ENCODE results near the gene PTBP3.

Gene PTBP3

GRCh38 chr9:112360047-112360804, 26.8 kb upstream of the PTBP3 start:
- DNase-seq = no peak

DNA sequence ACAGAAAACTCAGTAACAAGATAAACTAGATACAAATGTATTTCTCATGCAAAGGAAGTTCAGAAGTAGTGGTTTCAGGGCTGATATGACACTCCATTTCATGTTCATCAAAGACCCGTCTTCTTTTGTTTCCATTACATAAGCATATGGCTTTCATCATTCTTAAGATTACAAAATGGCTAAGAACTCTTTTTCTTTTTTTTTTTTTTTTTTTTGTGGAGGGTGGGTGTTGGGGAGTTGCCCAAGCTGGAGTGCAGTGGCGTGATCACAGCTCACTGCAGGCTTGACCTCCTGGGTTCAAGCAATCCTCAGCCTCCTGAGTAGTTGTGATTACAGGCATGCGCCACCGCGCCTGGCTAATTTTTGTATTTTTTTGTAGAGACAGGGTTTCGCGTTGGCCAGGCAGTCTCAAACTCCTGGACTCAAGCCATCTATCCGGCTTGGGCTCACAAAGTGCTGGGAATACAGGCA, 22.0 kb upstream of the PTBP3 start:
- no peak for DNase-seq

DNA sequence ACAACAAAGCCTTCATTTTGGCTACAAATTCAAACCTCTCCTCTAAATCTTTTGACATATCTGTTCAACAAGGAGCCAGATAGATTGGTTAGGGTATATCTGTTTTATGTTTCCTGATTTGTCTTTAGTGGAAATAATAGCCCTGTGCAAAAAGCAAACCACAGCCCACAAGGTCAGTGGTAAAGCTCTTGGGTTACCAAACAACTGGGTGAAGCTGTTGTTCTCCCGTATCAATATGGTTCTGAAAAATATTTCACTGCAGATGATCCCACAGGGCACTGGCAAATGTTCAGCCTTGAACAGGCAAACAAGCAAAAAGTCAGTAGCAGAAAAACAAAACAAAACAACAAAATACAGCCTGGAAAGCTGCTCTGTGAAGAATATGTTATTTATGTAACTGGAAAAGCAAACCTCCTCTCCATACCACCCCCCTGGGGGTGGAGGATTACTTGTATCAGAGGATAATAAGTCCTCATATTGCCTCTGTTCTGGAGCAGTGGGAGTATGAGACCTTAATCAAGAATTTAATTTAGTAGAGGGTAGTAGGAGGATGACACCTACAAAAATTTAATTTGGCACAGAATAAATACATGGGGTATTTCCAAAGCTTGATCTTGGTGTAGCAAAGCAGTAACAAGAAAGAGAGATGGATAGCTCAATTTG, 20.8 kb upstream of the PTBP3 start:
- DNase-seq = no peak

DNA sequence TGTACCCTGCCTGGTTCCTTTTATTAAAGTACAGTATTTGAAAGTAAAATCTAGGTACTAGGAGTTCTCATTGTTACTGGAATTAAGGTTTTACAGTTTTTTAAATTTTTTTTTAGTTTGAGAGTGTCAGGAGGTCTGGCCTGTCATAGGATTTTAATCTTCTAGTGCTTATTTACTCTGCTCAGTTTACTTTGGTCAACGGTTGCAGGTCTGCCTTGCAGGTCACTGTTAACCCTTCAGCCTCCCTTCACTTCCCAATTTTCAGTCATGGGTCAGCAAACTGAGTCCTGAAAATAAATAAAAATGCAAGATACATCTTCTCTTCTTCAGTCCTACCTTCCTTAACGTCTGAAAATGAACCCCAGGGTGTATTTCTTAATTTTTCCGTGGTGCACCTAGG, 18.8 kb upstream of the PTBP3 start:
- no peak for DNase-seq

DNA sequence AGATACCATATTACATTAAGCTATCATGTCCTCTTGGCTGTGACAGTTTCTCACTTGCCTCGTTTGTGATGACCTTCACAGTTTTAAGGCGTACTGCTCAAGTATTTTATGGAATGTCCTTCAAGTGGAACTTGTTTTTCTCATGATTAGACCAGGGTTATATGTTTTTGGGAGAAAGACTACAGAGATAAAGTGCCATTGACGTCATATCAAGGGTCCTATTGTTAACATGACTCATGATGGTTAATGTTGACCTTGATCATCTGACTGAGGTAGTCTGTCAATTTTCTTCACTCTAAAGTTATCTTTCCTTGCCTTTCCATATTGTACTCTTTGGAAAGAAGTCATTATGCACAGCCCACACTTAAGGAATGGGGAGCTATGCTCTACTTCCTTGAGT, 17.8 kb upstream of the PTBP3 start:
- no peak for DNase-seq

DNA sequence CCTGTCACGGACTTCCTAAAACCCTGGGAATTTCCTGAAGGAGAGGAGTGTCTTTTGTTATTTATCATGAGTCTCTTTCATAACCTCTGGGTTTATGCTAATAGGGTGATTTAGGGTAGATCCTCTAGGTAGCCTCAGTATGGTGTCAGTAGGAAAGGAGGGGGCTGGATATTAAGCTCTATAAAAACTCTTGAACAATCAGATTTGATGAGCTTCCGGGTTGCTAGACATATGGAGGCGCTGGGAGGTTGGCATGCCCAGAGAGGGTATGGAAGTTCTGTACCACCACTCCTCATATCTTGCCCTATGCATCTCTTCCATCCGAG, 15.6 kb upstream of the PTBP3 start:
- no peak for DNase-seq

GRCh38 chr9:112348257-112349007, 15.0 kb upstream of the PTBP3 start:
- no peak for DNase-seq

GRCh38 chr9:112341730-112342129, 8.3 kb upstream of the PTBP3 start:
- DNase-seq = no peak

DNA sequence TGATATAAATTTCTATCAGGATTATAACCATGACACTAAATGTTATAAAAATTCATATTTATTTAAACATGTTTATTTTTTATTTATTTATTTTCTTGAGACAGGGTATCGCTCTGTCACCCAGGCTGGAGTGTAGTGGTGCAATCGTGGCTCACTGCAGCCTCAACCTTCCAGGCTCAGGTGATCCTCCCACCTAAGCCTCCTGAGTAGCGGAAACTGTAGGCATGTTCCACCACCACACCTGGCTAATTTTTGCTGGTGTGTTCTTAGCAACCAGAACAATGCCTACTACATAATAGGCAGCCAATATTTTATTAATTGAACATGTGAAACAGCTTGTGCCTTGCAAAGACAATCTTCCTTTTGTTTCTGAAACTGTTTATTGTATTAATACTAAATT, 6.5 kb upstream of the PTBP3 start:
- no peak for DNase-seq

DNA sequence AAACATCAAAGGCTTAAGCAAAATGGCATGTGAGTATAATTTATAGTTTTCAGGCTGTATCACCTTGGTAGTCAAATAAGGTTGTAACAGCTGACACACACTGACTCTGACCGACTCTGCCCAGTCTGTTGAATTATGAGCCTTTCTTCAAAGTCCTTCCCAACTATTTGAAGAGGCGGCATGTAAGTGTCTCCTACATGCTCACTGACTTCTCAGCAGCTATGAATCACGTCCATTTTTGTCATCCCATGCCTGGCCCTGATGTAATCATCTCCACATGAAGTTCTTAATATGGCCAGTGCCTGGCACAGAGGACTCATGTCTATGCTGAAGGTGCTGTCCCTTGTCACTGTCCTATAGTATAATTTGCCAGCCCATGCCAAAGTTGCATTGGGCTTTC, 5.1 kb upstream of the PTBP3 start:
- DNase-seq = no peak

GRCh38 chr9:112337547-112337946, 4.1 kb upstream of the PTBP3 start:
- DNase-seq = no peak

DNA sequence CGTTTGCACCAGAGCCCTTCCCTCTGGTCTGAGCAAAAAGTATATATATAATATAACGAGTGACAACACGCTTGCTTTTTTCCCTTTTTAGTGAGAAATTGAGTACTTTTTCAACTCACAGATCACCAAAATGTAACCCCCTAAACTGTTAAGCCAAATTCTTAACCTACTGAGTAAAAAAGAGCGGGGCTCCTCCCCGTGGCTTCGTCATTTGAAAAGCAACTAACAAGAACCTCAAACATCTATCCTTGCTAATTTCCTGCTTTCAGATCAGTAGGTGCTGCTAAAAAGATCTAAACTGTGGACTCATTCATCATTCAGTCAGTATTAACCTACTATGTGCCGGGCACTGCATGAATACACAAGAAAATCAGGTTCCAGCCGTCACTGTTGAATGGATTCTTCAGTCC, 1.0 kb upstream of the PTBP3 start:
- no peak for DNase-seq

- DNase-seq = peak; percentile 59 to 93
Observed at GRCh38 chr9:112333639-112334431, 416 bp upstream of the PTBP3 start.

- no peak for DNase-seq
Observed at GRCh38 chr9:112332674-112332976, 794 bp downstream of the PTBP3 start.

- DNase-seq = no peak
Observed at GRCh38 chr9:112332214-112332613, 1.2 kb downstream of the PTBP3 start.

GRCh38 chr9:112331674-112331952, 1.8 kb downstream of the PTBP3 start:
- DNase-seq = no peak

DNA sequence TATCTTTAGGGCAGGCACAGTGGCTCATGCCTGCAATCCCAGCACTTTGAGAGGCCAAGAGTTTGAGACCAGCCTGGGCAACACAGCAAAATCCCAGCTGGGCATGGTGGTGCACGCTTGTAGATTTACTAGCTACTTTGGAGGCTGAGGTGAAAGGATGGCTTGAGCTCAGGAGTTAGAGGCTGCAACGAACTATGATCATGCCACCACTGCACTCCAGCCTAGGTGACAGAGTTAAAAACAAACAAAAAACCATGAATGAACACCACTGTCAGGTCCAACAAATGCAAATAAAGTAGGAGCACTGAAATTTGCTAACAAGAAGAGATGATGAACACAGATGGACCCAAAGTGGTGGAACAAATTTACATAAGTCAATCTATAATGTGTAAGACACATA, 4.9 kb downstream of the PTBP3 start:
- DNase-seq = no peak

- no peak for DNase-seq
Observed at GRCh38 chr9:112327718-112328450, 5.5 kb downstream of the PTBP3 start.

DNA sequence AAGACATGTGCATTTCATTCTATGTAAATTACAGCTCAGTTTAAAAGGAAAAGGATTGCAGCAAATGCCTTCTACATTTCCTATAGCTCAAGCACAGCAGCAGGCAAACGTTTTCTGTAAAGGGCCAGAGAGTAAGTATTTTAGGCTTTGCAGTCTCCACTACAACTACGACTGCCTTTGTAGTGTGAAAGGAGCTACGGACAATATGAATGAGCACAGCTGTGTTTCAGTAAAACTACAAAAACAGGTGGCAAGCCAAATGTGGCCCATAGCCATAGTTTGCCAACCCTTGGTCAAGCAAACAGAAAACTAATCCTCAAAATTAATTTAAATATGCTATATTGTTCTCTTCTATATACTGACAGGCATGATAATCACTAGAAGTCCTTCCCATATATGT, 7.2 kb downstream of the PTBP3 start:
- no peak for DNase-seq

- DNase-seq = no peak
Observed at GRCh38 chr9:112325600-112325999, 7.8 kb downstream of the PTBP3 start.

GRCh38 chr9:112325127-112325526, 8.3 kb downstream of the PTBP3 start:
- DNase-seq = no peak

DNA sequence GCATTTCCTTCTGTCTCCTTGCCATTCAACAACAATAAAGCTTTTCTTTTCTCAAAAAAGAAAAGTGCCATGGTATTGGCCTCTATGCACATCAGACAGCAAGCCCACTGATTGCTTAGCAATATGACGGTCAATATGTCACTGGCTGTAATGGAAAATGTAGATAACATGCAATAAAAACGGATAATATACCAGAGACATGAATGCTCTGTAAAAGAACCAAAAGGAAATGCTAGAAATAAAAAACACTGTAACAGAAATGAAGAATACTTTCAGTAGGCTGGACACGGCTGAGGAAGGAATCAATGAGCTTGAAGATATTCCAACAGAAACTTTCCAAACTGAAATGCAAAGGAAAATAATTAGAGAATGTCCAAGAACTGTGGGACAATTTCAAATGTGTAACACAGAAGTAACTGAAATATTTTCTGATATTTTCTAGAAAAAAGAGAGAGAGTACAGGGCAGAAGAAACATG, 10.0 kb downstream of the PTBP3 start:
- no peak for DNase-seq

Data from NCI-H446 (cell line).